T-helper 2 cell treated with Interferon-gamma antibody and Interleukin-4, amounts not matched to agents 5 μg/mL and 100 μg/mL, for 36 hours (primary cell): ENCODE data around the gene JARID2.

Experiments
- DNase-seq: peaks from one replicate; pipeline ENCODE4 v3.0.0; 2021; ENCODE audit warnings: low spot score
- H3K27ac Mint-ChIP-seq: one replicate; pipeline ENCODE4 v1.8.0; 2021; ENCODE audit warnings: mild to moderate bottlenecking, mixed read lengths
- H3K27me3 Mint-ChIP-seq: one replicate; pipeline ENCODE4 v1.8.0; 2021; ENCODE audit warnings: low read depth, mixed read lengths
- H3K36me3 Mint-ChIP-seq: one replicate; pipeline ENCODE4 v1.8.0; 2021; ENCODE audit warnings: low read depth, mixed read lengths
- H3K4me1 Mint-ChIP-seq: one replicate; pipeline ENCODE4 v1.8.0; 2021; ENCODE audit warnings: low read depth, mixed read lengths
- H3K4me3 Mint-ChIP-seq: one replicate; pipeline ENCODE4 v1.8.0; 2022; ENCODE audit warnings: mild to moderate bottlenecking, moderate library complexity, mixed read lengths
- H3K9me3 Mint-ChIP-seq: one replicate; pipeline ENCODE4 v1.8.0; 2021; ENCODE audit warnings: mixed read lengths

JARID2 gene

GRCh38 chr6:15242503-15242902, 3.4 kb upstream of the JARID2 start:
- H3K9me3 Mint-ChIP-seq = no peaks in the 10 kb centered on the region
- no peak for DNase-seq
- H3K4me1 Mint-ChIP-seq = peaks cover 11% of the 10 kb centered on the region
- peaks cover 6% of the 10 kb centered on the region for H3K36me3 Mint-ChIP-seq
- H3K4me3 Mint-ChIP-seq = no peak overlapping the region
- H3K27me3 Mint-ChIP-seq = peaks cover 3% of the 10 kb centered on the region
- H3K27ac Mint-ChIP-seq = no peak overlapping the region

GRCh38 chr6:15242937-15243614, 2.8 kb upstream of the JARID2 start:
- Mint-ChIP-seq H3K27me3 (peaks cover 3% of the 10 kb centered on the region), H3K9me3 (no peaks in the 10 kb centered on the region), H3K27ac (no peak overlapping the region), H3K4me1 (peaks cover 11% of the 10 kb centered on the region), H3K36me3 (peaks cover 6% of the 10 kb centered on the region), H3K4me3 (no peak overlapping the region)
- DNase-seq = no peak

- Mint-ChIP-seq H3K9me3 (no peaks in the 10 kb centered on the region), H3K27me3 (peaks cover 3% of the 10 kb centered on the region), H3K36me3 (peaks cover 8% of the 10 kb centered on the region), H3K4me3 (peak overlapping the region; percentile 76), H3K27ac (peak overlapping the region; percentile 37), H3K4me1 (peaks cover 12% of the 10 kb centered on the region)
- DNase-seq = no peak
These were observed 1.8 kb upstream of the JARID2 start for GRCh38 chr6:15243910-15244619.

GRCh38 chr6:15244620-15245360, 1.1 kb upstream of the JARID2 start:
- Mint-ChIP-seq H3K27me3 (peaks cover 3% of the 10 kb centered on the region), H3K4me3 (peak overlapping the region; percentile 100)
- DNase-seq = peak; percentile 53

GRCh38 chr6:15246217-15246665, 372 bp downstream of the JARID2 start:
- Mint-ChIP-seq H3K36me3 (peaks cover 14% of the 10 kb centered on the region), H3K4me3 (peak overlapping the region; percentile 100), H3K4me1 (peaks cover 27% of the 10 kb centered on the region), H3K27me3 (peaks cover 3% of the 10 kb centered on the region), H3K9me3 (no peaks in the 10 kb centered on the region), H3K27ac (peak overlapping the region; percentile 98)
- DNase-seq = no peak

More at GRCh38 chr6:15244620-15245360, 1.1 kb upstream of the JARID2 start:
- Mint-ChIP-seq H3K27ac (peak overlapping the region; percentile 98), H3K36me3 (peaks cover 8% of the 10 kb centered on the region), H3K9me3 (no peaks in the 10 kb centered on the region), H3K4me1 (peaks cover 17% of the 10 kb centered on the region)

- H3K27me3 Mint-ChIP-seq = peaks cover 3% of the 10 kb centered on the region
- peak; percentile 14 for DNase-seq
- H3K4me1 Mint-ChIP-seq = peaks cover 30% of the 10 kb centered on the region
- peaks cover 17% of the 10 kb centered on the region for H3K36me3 Mint-ChIP-seq
- peak overlapping the region; percentile 98 for H3K27ac Mint-ChIP-seq
- peak overlapping the region; percentile 100 for H3K4me3 Mint-ChIP-seq
- H3K9me3 Mint-ChIP-seq = no peaks in the 10 kb centered on the region
These were observed 1.0 kb downstream of the JARID2 start for GRCh38 chr6:15246666-15247499.

GRCh38 chr6:15247500-15248450, 1.9 kb downstream of the JARID2 start:
- peak overlapping the region; percentile 98 for H3K27ac Mint-ChIP-seq
- no peaks in the 10 kb centered on the region for H3K9me3 Mint-ChIP-seq
- H3K4me1 Mint-ChIP-seq = peaks cover 39% of the 10 kb centered on the region

GRCh38 chr6:15248451-15249370, 2.8 kb downstream of the JARID2 start:
- Mint-ChIP-seq H3K27me3 (no peaks in the 10 kb centered on the region), H3K9me3 (no peaks in the 10 kb centered on the region), H3K4me1 (peaks cover 48% of the 10 kb centered on the region), H3K4me3 (peak overlapping the region; percentile 95), H3K27ac (peak overlapping the region; percentile 99), H3K36me3 (peaks cover 27% of the 10 kb centered on the region)
- peak; percentile 92 for DNase-seq

More at GRCh38 chr6:15247500-15248450, 1.9 kb downstream of the JARID2 start:
- Mint-ChIP-seq H3K27me3 (no peaks in the 10 kb centered on the region), H3K4me3 (peak overlapping the region; percentile 100), H3K36me3 (peaks cover 20% of the 10 kb centered on the region)
- DNase-seq = peak; percentile 62

GRCh38 chr6:15249371-15250019, 3.6 kb downstream of the JARID2 start:
- no peak for DNase-seq
- Mint-ChIP-seq H3K27ac (peak overlapping the region; percentile 99), H3K36me3 (peaks cover 34% of the 10 kb centered on the region), H3K4me3 (peak overlapping the region; percentile 95), H3K27me3 (no peaks in the 10 kb centered on the region), H3K9me3 (no peaks in the 10 kb centered on the region), H3K4me1 (peaks cover 50% of the 10 kb centered on the region)

- Mint-ChIP-seq H3K27me3 (no peaks in the 10 kb centered on the region), H3K36me3 (peaks cover 39% of the 10 kb centered on the region), H3K4me3 (peak overlapping the region; percentile 95), H3K27ac (peak overlapping the region; percentile 99), H3K4me1 (peaks cover 57% of the 10 kb centered on the region), H3K9me3 (no peaks in the 10 kb centered on the region)
- no peak for DNase-seq
These were observed 4.6 kb downstream of the JARID2 start for GRCh38 chr6:15250187-15251168.
